ENCODE data around the gene GFRA1.

GFRA1 gene

GRCh38 chr10:116157485-116157884 is 115.5 kb downstream of the GFRA1 start:
- DNase-seq (ENCODE audit: low read depth), result no peak

- DNase-seq (ENCODE audit: low read depth), result no peak
These were observed 116.2 kb downstream of the GFRA1 start for GRCh38 chr10:116156819-116157218.

GRCh38 chr10:116155191-116155590 is 117.8 kb downstream of the GFRA1 start:
- DNase-seq (ENCODE audit: low read depth), result no peak

- no peak for DNase-seq (ENCODE audit: low read depth)
These were observed 118.4 kb downstream of the GFRA1 start for GRCh38 chr10:116154651-116155050.

- no peak for DNase-seq (ENCODE audit: low read depth)
These were observed 121.9 kb downstream of the GFRA1 start for GRCh38 chr10:116151076-116151475.

- no peak for DNase-seq (ENCODE audit: low read depth)
These were observed 122.4 kb downstream of the GFRA1 start for GRCh38 chr10:116150606-116151005.

GRCh38 chr10:116147147-116147905 is 125.7 kb downstream of the GFRA1 start:
- no peak for DNase-seq (ENCODE audit: low read depth)

GRCh38 chr10:116146372-116147140 is 126.5 kb downstream of the GFRA1 start:
- peak; percentile 28 for DNase-seq (ENCODE audit: low read depth)

- no peak for DNase-seq (ENCODE audit: low read depth)
These were observed 129.3 kb downstream of the GFRA1 start for GRCh38 chr10:116143673-116144222.

GRCh38 chr10:116141855-116142254 is 131.2 kb downstream of the GFRA1 start:
- DNase-seq (ENCODE audit: low read depth), result no peak

- no peak for DNase-seq (ENCODE audit: low read depth)
These were observed 131.8 kb downstream of the GFRA1 start for GRCh38 chr10:116141246-116141645.

GRCh38 chr10:116139886-116140285 is 133.1 kb downstream of the GFRA1 start:
- DNase-seq (ENCODE audit: low read depth), result no peak

- no peak for DNase-seq (ENCODE audit: low read depth)
These were observed 134.1 kb downstream of the GFRA1 start for GRCh38 chr10:116138897-116139296.

- DNase-seq (ENCODE audit: low read depth), result no peak
These were observed 136.7 kb downstream of the GFRA1 start for GRCh38 chr10:116136261-116136660.

GRCh38 chr10:116134322-116134721 is 138.7 kb downstream of the GFRA1 start:
- DNase-seq (ENCODE audit: low read depth), result no peak

- DNase-seq (ENCODE audit: low read depth), result no peak
These were observed 139.4 kb downstream of the GFRA1 start for GRCh38 chr10:116133634-116134033.

- DNase-seq (ENCODE audit: low read depth), result no peak
These were observed 140.1 kb downstream of the GFRA1 start for GRCh38 chr10:116132780-116133399.

- DNase-seq (ENCODE audit: low read depth), result no peak
These were observed 143.0 kb downstream of the GFRA1 start for GRCh38 chr10:116130006-116130405.

GRCh38 chr10:116126954-116127695 is 145.9 kb downstream of the GFRA1 start:
- DNase-seq (ENCODE audit: low read depth), result no peak

- no peak for DNase-seq (ENCODE audit: low read depth)
These were observed 146.8 kb downstream of the GFRA1 start for GRCh38 chr10:116126239-116126638.

- no peak for DNase-seq (ENCODE audit: low read depth)
These were observed 147.8 kb downstream of the GFRA1 start for GRCh38 chr10:116125180-116125579.

- no peak for DNase-seq (ENCODE audit: low read depth)
These were observed 148.2 kb downstream of the GFRA1 start for GRCh38 chr10:116124777-116125176.

Data from GM04504 (cell line).